ENCODE results near the gene FAM117A. TPM values are rescaled to one million over a fixed set of nuclear protein-coding genes. Genes with fewer than 3 reads are reported as not detected.

The FAM117A gene
- total and polyA plus RNA-seq, 2 donors (not counting 3 experiments of a cell fraction or from before 2014, with no cell fraction given) = 12.2 to 24.1 TPM

DNA sequence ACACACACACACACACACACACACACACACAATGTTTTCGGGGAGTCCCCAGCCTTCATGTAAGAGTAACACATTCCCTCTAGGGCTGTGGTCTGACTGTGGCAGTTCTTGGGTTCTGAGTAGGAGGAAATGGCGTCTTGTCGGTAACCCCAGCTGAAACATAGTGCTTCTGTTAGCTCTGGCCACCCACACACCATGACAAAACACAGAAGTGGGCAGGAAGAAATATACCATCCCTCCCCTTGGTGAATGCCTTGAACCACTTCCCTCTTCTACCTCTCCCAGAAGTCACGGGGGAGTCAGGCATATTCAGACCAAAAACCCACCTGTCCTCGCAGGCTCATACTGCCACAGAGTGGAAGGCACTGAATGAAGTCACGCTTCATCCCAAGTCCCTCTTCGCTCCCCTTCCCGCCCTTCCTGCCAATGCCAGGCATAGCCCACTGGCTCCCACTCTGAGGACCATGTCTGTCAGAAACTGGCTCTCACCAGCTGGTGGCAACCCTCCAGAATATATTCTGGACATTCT is 67.6 kb downstream of the FAM117A start:
- POLR2A ChIA-PET = no interaction called here
- Histone ChIP-seq H3K9me1 (replicated peaks; ENCODE audit: control insufficient read depth, extremely low read depth, insufficient read depth, low read length) (no peaks in the 10 kb centered on the region), H4K20me1 (replicated peaks; ENCODE audit: control insufficient read depth, extremely low read depth, insufficient read depth, low read length) (no peaks in the 10 kb centered on the region), H3K27me3 (ENCODE audit: control insufficient read depth in 2 of 2, insufficient read depth in 2 of 2, low read length in 2 of 2) (no peaks in the 10 kb centered on the region), H2AFZ (ENCODE audit: low read depth, low read length) (no peak overlapping the region), H3K9me3 (replicated peaks; ENCODE audit: control insufficient read depth, insufficient read depth, low read length) (no peaks in the 10 kb centered on the region), H3K9ac (replicated peaks; ENCODE audit: extremely low read depth, insufficient read depth, low read length) (no peak overlapping the region), H3K4me3 (replicated peaks in 1 of 3; ENCODE audit: insufficient read depth in 1 of 3, low read depth in 1 of 3, low read length in 3 of 3) (no peak overlapping the region), H3K4me2 (ENCODE audit: insufficient read depth, low read length) (no peak overlapping the region), H3K27ac (ENCODE audit: insufficient read depth, low read depth, low read length) (no peak overlapping the region), H3K36me3 (ENCODE audit: control insufficient read depth in 2 of 2, extremely low read depth in 1 of 2, insufficient read depth in 2 of 2, low read length in 2 of 2) (peaks cover 0 to 9% of the 10 kb centered on the region in 2 experiments), H3K79me2 (ENCODE audit: control insufficient read depth, insufficient read depth, low read length) (no peaks in the 10 kb centered on the region), H3K4me1 (ENCODE audit: control insufficient read depth, extremely low read depth, insufficient read depth, low read length) (peaks cover 9% of the 10 kb centered on the region)
- no peak for DNase-seq (ENCODE audit: low read depth, low spot score)
- dilution Hi-C loops (cut with MboI; ENCODE audit: extremely low pct_ligation_motif_present, low sequenced_read_pairs) (no loop called here), intact Hi-C loops (cut with micrococcal nuclease) (no loop called here)
- TF ChIP-seq, protein P1, sequence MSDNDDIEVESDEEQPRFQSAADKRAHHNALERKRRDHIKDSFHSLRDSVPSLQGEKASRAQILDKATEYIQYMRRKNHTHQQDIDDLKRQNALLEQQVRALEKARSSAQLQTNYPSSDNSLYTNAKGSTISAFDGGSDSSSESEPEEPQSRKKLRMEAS (IDR thresholded peaks at IDR 0.05; ENCODE audit: insufficient read depth, insufficient read length) = no peak
- TF ChIP-seq, protein P2, sequence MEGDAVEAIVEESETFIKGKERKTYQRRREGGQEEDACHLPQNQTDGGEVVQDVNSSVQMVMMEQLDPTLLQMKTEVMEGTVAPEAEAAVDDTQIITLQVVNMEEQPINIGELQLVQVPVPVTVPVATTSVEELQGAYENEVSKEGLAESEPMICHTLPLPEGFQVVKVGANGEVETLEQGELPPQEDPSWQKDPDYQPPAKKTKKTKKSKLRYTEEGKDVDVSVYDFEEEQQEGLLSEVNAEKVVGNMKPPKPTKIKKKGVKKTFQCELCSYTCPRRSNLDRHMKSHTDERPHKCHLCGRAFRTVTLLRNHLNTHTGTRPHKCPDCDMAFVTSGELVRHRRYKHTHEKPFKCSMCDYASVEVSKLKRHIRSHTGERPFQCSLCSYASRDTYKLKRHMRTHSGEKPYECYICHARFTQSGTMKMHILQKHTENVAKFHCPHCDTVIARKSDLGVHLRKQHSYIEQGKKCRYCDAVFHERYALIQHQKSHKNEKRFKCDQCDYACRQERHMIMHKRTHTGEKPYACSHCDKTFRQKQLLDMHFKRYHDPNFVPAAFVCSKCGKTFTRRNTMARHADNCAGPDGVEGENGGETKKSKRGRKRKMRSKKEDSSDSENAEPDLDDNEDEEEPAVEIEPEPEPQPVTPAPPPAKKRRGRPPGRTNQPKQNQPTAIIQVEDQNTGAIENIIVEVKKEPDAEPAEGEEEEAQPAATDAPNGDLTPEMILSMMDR (IDR thresholded peaks at IDR 0.05; ENCODE audit: extremely low read depth in 1 of 2, insufficient read depth in 1 of 2, low read depth in 1 of 2, low read length in 2 of 2) = no peak
- TF ChIP-seq JUN (IDR thresholded peaks at IDR 0.05; ENCODE audit: borderline replicate concordance, insufficient read depth, insufficient read length, low read depth) = no peak
- BruUV-seq (replicated peaks) = no TSS peak
- CTCF ChIA-PET = interaction anchor here (0.8 to 24.3 kb wide), 21 partner anchors 8 to 302 kb away, joined by 3 to 786 read pairs (median 5); partner anchors contain the start of genes NXPH3 and SLC35B1
- no peak for FAIRE-seq

DNA sequence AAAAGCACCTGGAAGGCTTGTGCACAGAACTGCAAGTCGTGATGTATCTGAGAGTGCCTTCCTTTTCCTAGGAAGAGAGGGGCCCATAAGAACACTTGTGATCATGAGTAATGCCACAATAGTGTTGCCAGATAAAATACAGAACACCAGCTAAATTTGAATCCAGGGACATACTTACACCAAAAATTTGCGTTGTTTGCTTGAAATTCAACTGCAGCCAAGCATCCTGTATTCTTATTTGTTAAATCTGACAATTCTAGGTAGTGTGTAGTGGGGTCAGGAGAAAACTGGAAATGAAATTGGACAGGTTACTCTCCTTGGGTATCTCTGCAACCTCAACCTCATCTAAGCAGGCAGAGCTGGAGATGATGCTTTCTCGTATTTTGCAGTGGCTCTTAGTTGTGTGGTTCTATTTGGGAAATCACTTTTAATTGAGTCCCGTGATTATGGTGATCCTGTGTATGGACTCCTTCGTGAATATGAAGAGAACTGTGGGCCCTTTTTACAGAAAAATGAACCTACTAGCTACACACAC is 68.2 kb downstream of the FAM117A start:
- ChIA-PET POLR2A (interaction anchor here (0.6 kb wide), 1 partner anchor 11 kb away, joined by 11 read pairs; no protein-coding TSS in a partner anchor), CTCF (interaction anchor here (0.8 to 24.3 kb wide), 22 partner anchors 8 to 303 kb away, joined by 3 to 786 read pairs (median 4); partner anchors contain the start of genes NXPH3 and SLC35B1)
- DNase-seq (ENCODE audit: low read depth, low spot score) = no peak
- BruUV-seq (replicated peaks) = no TSS peak
- H3K27ac ChIP-seq (ENCODE audit: insufficient read depth, low read depth, low read length) = no peak overlapping the region
- H3K36me3 ChIP-seq (ENCODE audit: control insufficient read depth in 2 of 2, extremely low read depth in 1 of 2, insufficient read depth in 2 of 2, low read length in 2 of 2) = peaks cover 0 to 5% of the 10 kb centered on the region in 2 experiments
- H3K9me1 ChIP-seq (replicated peaks; ENCODE audit: control insufficient read depth, extremely low read depth, insufficient read depth, low read length) = no peaks in the 10 kb centered on the region
- dilution Hi-C loops (cut with MboI; ENCODE audit: extremely low pct_ligation_motif_present, low sequenced_read_pairs) (no loop called here), intact Hi-C loops (cut with micrococcal nuclease) (loop anchor here (1.0 kb wide), 2 partner anchors 120 to 127 kb away; partner anchors contain the start of gene NXPH3)
- H3K4me2 ChIP-seq (ENCODE audit: insufficient read depth, low read length) = no peak overlapping the region
- FAIRE-seq = no peak
- no peaks in the 10 kb centered on the region for H3K79me2 ChIP-seq (ENCODE audit: control insufficient read depth, insufficient read depth, low read length)
- no peak overlapping the region for H3K4me3 ChIP-seq (replicated peaks in 1 of 3; ENCODE audit: insufficient read depth in 1 of 3, low read depth in 1 of 3, low read length in 3 of 3)
- H3K27me3 ChIP-seq (ENCODE audit: control insufficient read depth in 2 of 2, insufficient read depth in 2 of 2, low read length in 2 of 2) = no peaks in the 10 kb centered on the region
- H3K9me3 ChIP-seq (replicated peaks; ENCODE audit: control insufficient read depth, insufficient read depth, low read length) = no peaks in the 10 kb centered on the region
- peaks cover 14% of the 10 kb centered on the region for H3K4me1 ChIP-seq (ENCODE audit: control insufficient read depth, extremely low read depth, insufficient read depth, low read length)
- H4K20me1 ChIP-seq (replicated peaks; ENCODE audit: control insufficient read depth, extremely low read depth, insufficient read depth, low read length) = no peaks in the 10 kb centered on the region
- H2AFZ ChIP-seq (ENCODE audit: low read depth, low read length) = no peak overlapping the region
- no peak overlapping the region for H3K9ac ChIP-seq (replicated peaks; ENCODE audit: extremely low read depth, insufficient read depth, low read length)
- TF ChIP-seq POLR2AphosphoS5 (IDR thresholded peaks at IDR 0.05; ENCODE audit: insufficient read depth, low read depth, low read length) = no peak
- no peak for TF ChIP-seq MYC (IDR thresholded peaks at IDR 0.05; ENCODE audit: low read depth, low read length)
- no peak for TF ChIP-seq POLR2A (IDR thresholded peaks at IDR 0.05; ENCODE audit: low read depth, low read length)
- TF ChIP-seq FOS (IDR thresholded peaks at IDR 0.05; ENCODE audit: borderline replicate concordance, insufficient read depth, low read length) = no peak
- no peak for TF ChIP-seq JUN (IDR thresholded peaks at IDR 0.05; ENCODE audit: borderline replicate concordance, insufficient read depth, insufficient read length, low read depth)
- TF ChIP-seq GATA2 (IDR thresholded peaks at IDR 0.05; ENCODE audit: insufficient read depth, insufficient read length, low read depth, low read length) = no peak
- TF ChIP-seq, protein P1 (IDR thresholded peaks at IDR 0.05; ENCODE audit: insufficient read depth, insufficient read length) = no peak
- TF ChIP-seq, protein P2 (IDR thresholded peaks at IDR 0.05; ENCODE audit: extremely low read depth in 1 of 2, insufficient read depth in 1 of 2, low read depth in 1 of 2, low read length in 2 of 2) = no peak
- no peak for TF ChIP-seq EZH2 (IDR thresholded peaks at IDR 0.05; ENCODE audit: borderline replicate concordance, low read depth, low read length, severe bottlenecking)

Measured in endothelial cell of umbilical vein (primary cell).